NOMO-1 treated with dmso at 0.1 percent for 144 hours (cell line): Measurements from ENCODE around the gene TEX14.
"Not testable (repeated sequence)": the region's sequence is repeated elsewhere in the genome, so short reads cannot be mapped to it uniquely, and the experiment has no call there.

Experiments used
- DNase-seq: peaks from one replicate; lab custom pipeline; 2025; ENCODE audit not compliant: unreplicated experiment; lab: John Stamatoyannopoulos, UW

TEX14 gene

GRCh38 chr17:58565389-58566311 lies 126.2 kb downstream of the TEX14 start:
- DNase-seq = no peak

- no peak for DNase-seq
Observed at GRCh38 chr17:58564971-58565370, 126.9 kb downstream of the TEX14 start.

- no peak for DNase-seq
Observed at GRCh38 chr17:58564243-58564642, 127.6 kb downstream of the TEX14 start.

GRCh38 chr17:58560511-58560910 lies 131.3 kb downstream of the TEX14 start:
- DNase-seq = no peak

- DNase-seq = no peak
Observed at GRCh38 chr17:58557981-58558380, 133.9 kb downstream of the TEX14 start.

- DNase-seq = peak; percentile 67
Observed at GRCh38 chr17:58556833-58557250, 135.0 kb downstream of the TEX14 start.

GRCh38 chr17:58555109-58555508 lies 136.7 kb downstream of the TEX14 start:
- DNase-seq = not testable (repeated sequence)

- DNase-seq = no peak
Observed at GRCh38 chr17:58541249-58541648, 150.6 kb downstream of the TEX14 start.

- DNase-seq = no peak
Observed at GRCh38 chr17:58539698-58540097, 152.1 kb downstream of the TEX14 start.

GRCh38 chr17:58538811-58539409 lies 152.9 kb downstream of the TEX14 start:
- DNase-seq = no peak

GRCh38 chr17:58537266-58537665 lies 154.6 kb downstream of the TEX14 start:
- DNase-seq = no peak

GRCh38 chr17:58536542-58536941 lies 155.3 kb downstream of the TEX14 start:
- no peak for DNase-seq

GRCh38 chr17:58535431-58535830 lies 156.4 kb downstream of the TEX14 start:
- DNase-seq = no peak

- peak; percentile 80 for DNase-seq
Observed at GRCh38 chr17:58534901-58535421, 156.9 kb downstream of the TEX14 start.

- DNase-seq = no peak
Observed at GRCh38 chr17:58534331-58534730, 157.5 kb downstream of the TEX14 start.

GRCh38 chr17:58533616-58534188 lies 158.1 kb downstream of the TEX14 start:
- no peak for DNase-seq

- DNase-seq = no peak
Observed at GRCh38 chr17:58532555-58532951, 159.3 kb downstream of the TEX14 start.

GRCh38 chr17:58531661-58532554 lies 159.9 kb downstream of the TEX14 start:
- no peak for DNase-seq

- DNase-seq = no peak
Observed at GRCh38 chr17:58531122-58531521, 160.7 kb downstream of the TEX14 start.

GRCh38 chr17:58530655-58531054 lies 161.2 kb downstream of the TEX14 start:
- no peak for DNase-seq

GRCh38 chr17:58529275-58529674 lies 162.6 kb downstream of the TEX14 start:
- no peak for DNase-seq
